Transverse colon (tissue), 4 donors: ENCODE data around the gene MED12L. TPM values are rescaled to one million over a fixed set of nuclear protein-coding genes. Genes with fewer than 3 reads are reported as not detected.

Experiments used
- DNase-seq: peaks from one replicate; pipeline ENCODE4 v3.0.0-alpha.2; 2019
- H3K27ac ChIP-seq, 4 donors: fragments of 200-600 bp; sonication (generic); 2 replicates each; pipeline ENCODE4 v1.5.1; 2016 to 2018; ENCODE audit warnings: inconsistent platforms in 4 of 4
- H3K27me3 ChIP-seq: fragments of 200-600 bp; sonication (generic); 2 replicates; pipeline ENCODE4 v1.5.1; 2017; ENCODE audit warnings: inconsistent platforms
- H3K36me3 ChIP-seq, 4 donors: fragments of 200-600 bp; sonication (generic); 2 replicates each; pipeline ENCODE4 v1.5.1; 2017 to 2019; ENCODE audit warnings: inconsistent platforms in 4 of 4
- H3K4me1 ChIP-seq, 4 donors: fragments of 200-600 bp; sonication (generic); 2 replicates each; pipeline ENCODE4 v1.5.1; 2017 to 2020; ENCODE audit warnings: inconsistent platforms in 4 of 4
- H3K4me3 ChIP-seq, 4 donors: fragments of 200-600 bp; sonication (generic); 1 replicate in 1 of 4; 2 replicates in 3 of 4; pipeline versions ENCODE4 v1.5.1 to v1.6.1; 2017 to 2019; ENCODE audit warnings: inconsistent platforms in 4 of 4
- H3K9me3 ChIP-seq, 2 donors: fragments of 200-600 bp; sonication (generic); 2 replicates each; pipeline ENCODE4 v1.5.1; 2017 to 2019; ENCODE audit warnings: inconsistent platforms in 2 of 2
- CTCF ChIP-seq, 5 experiments: fragments of 200-600 bp in 3 of 5; fragments of 450-650 bp in 2 of 5; sonication (generic) in 3 of 5; IDR thresholded peaks; 1 replicate in 2 of 5; 2 replicates in 3 of 5; pipeline ENCODE4 v1.5.1; 2016 to 2017; ENCODE audit warnings: antibody characterized with exemption in 5 of 5, inconsistent platforms in 3 of 5, mild to moderate bottlenecking in 2 of 5, moderate library complexity in 1 of 5
- EP300 ChIP-seq: sonication (generic); formaldehyde crosslinking; IDR thresholded peaks from one replicate; pipeline ENCODE4 v1.6.1; 2017; ENCODE audit warnings: antibody characterized with exemption, low read depth
- POLR2A ChIP-seq: fragments of 450-650 bp; IDR thresholded peaks from one replicate; pipeline ENCODE4 v1.6.1; 2016; ENCODE audit warnings: antibody characterized with exemption, mild to moderate bottlenecking, moderate library complexity
- POLR2AphosphoS5 ChIP-seq, 3 donors: sonication (generic); formaldehyde crosslinking; IDR thresholded peaks; one replicate each; pipeline ENCODE4 v1.6.1; 2016; ENCODE audit warnings: antibody characterized with exemption in 3 of 3
- WGBS, 2 donors: methylation state at CpG; one replicate each; pipeline ENCODE4 v1.1.5; 2018; ENCODE audit warnings: low coverage in 1 of 2; 5-methylcytosine and 5-hydroxymethylcytosine counted together
- in situ Hi-C, 4 donors: fragments of 200-750 bp; cut with MboI; loops; one replicate each; pipeline versions ENCODE4 v1.15.0 to v1.15.1; 2017; ENCODE audit warnings: low sequenced_read_pairs in 3 of 4, low pct_ligation_motif_present in 1 of 4, low pct_unique_long_range_greater_than_20kb in 1 of 4
- intact Hi-C: fragments of 100-400 bp; cut with DNase I; formaldehyde crosslinking; loops from one replicate; pipeline ENCODE4 v1.15.1; 2023; ENCODE audit warnings: low total_unique reads
- total RNA-seq, 4 donors: library from RNA; depleted of rRNA; stranded (reverse); fragments of >200 nt; gene quantifications; one replicate each; pipeline ENCODE4 v1.1.0, GENCODE V29; 2016

Gene MED12L
- total RNA-seq, 4 donors from 2014 or later, result under 0.01 to 8.6 (median 0.64) TPM

DNA sequence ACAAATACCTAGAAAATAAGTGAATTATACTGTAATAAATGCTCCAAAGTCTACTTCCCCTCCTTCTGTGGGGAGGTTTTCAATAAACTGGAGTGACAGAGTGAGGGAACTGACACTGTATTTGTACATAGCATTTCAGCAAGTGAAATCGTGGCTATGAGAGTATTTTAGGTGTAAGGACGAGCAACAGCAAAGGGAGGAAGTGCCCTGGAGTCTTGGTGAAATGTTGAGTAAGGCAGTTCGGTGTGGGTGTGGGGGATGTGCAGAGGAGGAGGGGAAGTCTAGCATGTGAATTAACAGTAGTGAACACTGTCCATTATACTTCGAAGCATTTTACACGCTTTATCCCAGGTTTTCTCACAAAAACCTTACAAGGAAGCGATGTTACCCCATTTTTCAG lies 262.0 kb downstream of the MED12L start:
- in situ Hi-C loops, result no loop called here
- no peak for TF ChIP-seq EP300
- no peak for TF ChIP-seq POLR2AphosphoS5 (IDR thresholded peaks at IDR 0.05)
- TF ChIP-seq POLR2A, result no peak
- TF ChIP-seq CTCF (IDR thresholded peaks at IDR 0.05), result no peak
- Histone ChIP-seq H3K9me3 (no peaks in the 10 kb centered on the region), H3K27ac (no peak overlapping the region), H3K4me1 (peaks cover 0 to 8% (median 0%) of the 10 kb centered on the region in 4 donors), H3K4me3 (no peak overlapping the region), H3K36me3 (no peaks in the 10 kb centered on the region), H3K27me3 (no peaks in the 10 kb centered on the region)
- peak; percentile 23 for DNase-seq
- 74 to 81% methylated on average over 6 of the region's 6 CpGs for WGBS, 2 donors
- intact Hi-C loops, result no loop called here

- in situ Hi-C loops, result no loop called here
- Histone ChIP-seq H3K4me1 (peaks cover 0 to 5% (median 0%) of the 10 kb centered on the region in 4 donors), H3K4me3 (no peak overlapping the region), H3K36me3 (no peaks in the 10 kb centered on the region), H3K27ac (no peak overlapping the region), H3K9me3 (no peaks in the 10 kb centered on the region), H3K27me3 (no peaks in the 10 kb centered on the region)
- TF ChIP-seq POLR2A (no peak), EP300 (no peak), POLR2AphosphoS5 (IDR thresholded peaks at IDR 0.05) (no peak)
- DNase-seq, result no peak
- WGBS, 2 donors, result 73 to 76% methylated on average over 1 of the region's 1 CpG
- intact Hi-C loops, result no loop called here
These were observed 265.2 kb downstream of the MED12L start for GRCh38 chr3:151350656-151351055.

- Histone ChIP-seq H3K36me3 (no peaks in the 10 kb centered on the region), H3K9me3 (no peaks in the 10 kb centered on the region), H3K27ac (no peak overlapping the region), H3K27me3 (no peaks in the 10 kb centered on the region), H3K4me1 (peaks cover 0 to 1% (median 0%) of the 10 kb centered on the region in 4 donors), H3K4me3 (no peak overlapping the region)
- intact Hi-C loops, result no loop called here
- TF ChIP-seq POLR2A (no peak), CTCF (IDR thresholded peaks at IDR 0.05) (no peak), EP300 (no peak), POLR2AphosphoS5 (IDR thresholded peaks at IDR 0.05) (no peak)
- in situ Hi-C loops, result no loop called here
- WGBS, 2 donors, result 93 to 100% methylated on average over 1 of the region's 1 CpG
- no peak for DNase-seq
These were observed 265.8 kb downstream of the MED12L start for GRCh38 chr3:151351219-151351618.

GRCh38 chr3:151351648-151352047 lies 266.2 kb downstream of the MED12L start:
- intact Hi-C loops, result no loop called here
- WGBS, 2 donors, result 67 to 79% methylated on average over 4 of the region's 4 CpGs
- Histone ChIP-seq H3K36me3 (no peaks in the 10 kb centered on the region), H3K4me3 (no peak overlapping the region), H3K27ac (no peak overlapping the region), H3K9me3 (no peaks in the 10 kb centered on the region), H3K4me1 (no peaks in the 10 kb centered on the region), H3K27me3 (no peaks in the 10 kb centered on the region)
- no peak for DNase-seq
- TF ChIP-seq CTCF (IDR thresholded peaks at IDR 0.05) (no peak), POLR2AphosphoS5 (IDR thresholded peaks at IDR 0.05) (no peak), POLR2A (no peak), EP300 (no peak)
- in situ Hi-C loops, result no loop called here
